Neural progenitor cell (in vitro differentiated cells): Measurements from ENCODE around the gene LRRC46. TPM values are rescaled to one million over a fixed set of nuclear protein-coding genes. Genes with fewer than 3 reads are reported as not detected.

Experiments used
- DNase-seq: peaks from one replicate; pipeline ENCODE4 v3.0.0-alpha.2; 2016; ENCODE audit warnings: low spot score
- H2AFZ ChIP-seq: fragments of 200-600 bp; sonication (generic); replicated peaks from 2 replicates; pipeline ENCODE4 v1.6.1; 2016; ENCODE audit warnings: antibody characterized with exemption
- H3F3A ChIP-seq: fragments of 200-600 bp; sonication (generic); 2 replicates; pipeline ENCODE4 v1.6.1; 2016; ENCODE audit warnings: antibody characterized with exemption, low read depth
- H3K27ac ChIP-seq: fragments of 200-600 bp; sonication (generic); 2 replicates; pipeline ENCODE4 v1.5.1; 2016; ENCODE audit warnings: mild to moderate bottlenecking
- H3K27me3 ChIP-seq: fragments of 200-600 bp; sonication (generic); 2 replicates; pipeline ENCODE4 v1.6.1; 2016; ENCODE audit warnings: mild to moderate bottlenecking, moderate library complexity
- H3K36me3 ChIP-seq: fragments of 200-600 bp; sonication (generic); 2 replicates; pipeline ENCODE4 v1.5.1; 2016
- H3K4me1 ChIP-seq: fragments of 200-600 bp; sonication (generic); 2 replicates; pipeline ENCODE4 v1.6.1; 2016; ENCODE audit warnings: mixed run types
- H3K4me2 ChIP-seq: fragments of 200-600 bp; sonication (generic); 2 replicates; pipeline ENCODE4 v1.6.1; 2016
- H3K4me3 ChIP-seq: fragments of 200-600 bp; sonication (generic); 2 replicates; pipeline ENCODE4 v1.5.1; 2016
- H3K79me2 ChIP-seq: fragments of 200-600 bp; sonication (generic); 2 replicates; pipeline ENCODE4 v1.6.1; 2016; ENCODE audit warnings: low read depth
- H3K9ac ChIP-seq: fragments of 200-600 bp; sonication (generic); 2 replicates; pipeline ENCODE4 v1.6.1; 2016
- H3K9me3 ChIP-seq: fragments of 200-600 bp; sonication (generic); 2 replicates; pipeline ENCODE4 v1.5.1; 2016; ENCODE audit warnings: low read depth
- H4K20me1 ChIP-seq: fragments of 200-600 bp; sonication (generic); 2 replicates; pipeline ENCODE4 v1.6.1; 2016; ENCODE audit warnings: low read depth
- H3K27ac Mint-ChIP-seq: 3 replicates; pipeline ENCODE4 v1.8.0; 2021; ENCODE audit warnings: mixed read lengths
- H3K27me3 Mint-ChIP-seq: 2 replicates; pipeline ENCODE4 v1.8.0; 2022; ENCODE audit warnings: low read depth, mild to moderate bottlenecking, inconsistent platforms, moderate library complexity, mixed read lengths; ENCODE audit not compliant: insufficient read depth
- H3K36me3 Mint-ChIP-seq: 3 replicates; pipeline ENCODE4 v1.8.0; 2021; ENCODE audit warnings: mixed read lengths
- H3K4me1 Mint-ChIP-seq: 3 replicates; pipeline ENCODE4 v1.8.0; 2021; ENCODE audit warnings: mixed read lengths
- H3K4me3 Mint-ChIP-seq: 3 replicates; pipeline ENCODE4 v1.8.0; 2021; ENCODE audit warnings: mild to moderate bottlenecking, moderate library complexity, mixed read lengths
- H3K9me3 Mint-ChIP-seq: 3 replicates; pipeline ENCODE4 v1.8.0; 2020; ENCODE audit warnings: mixed read lengths
- EZH2 ChIP-seq: fragments of 200-600 bp; sonication (generic); IDR thresholded peaks from 2 replicates; pipeline ENCODE4 v1.6.1; 2017; ENCODE audit warnings: antibody characterized with exemption, mild to moderate bottlenecking, moderate library complexity
- EZH2phosphoT487 ChIP-seq: fragments of 200-600 bp; sonication (generic); IDR thresholded peaks from 2 replicates; pipeline ENCODE4 v1.6.1; 2017; ENCODE audit warnings: antibody characterized with exemption
- total RNA-seq: library from RNA; depleted of rRNA; stranded (reverse); fragments of >200 nt; gene quantifications from 2 replicates; pipeline ENCODE4 v1.2.3, GENCODE V29; 2015; ENCODE audit warnings: low replicate concordance
- TF ChIP-seq, protein P1 (sequence below): fragments of 200-600 bp; sonication (generic); IDR thresholded peaks from 2 replicates; pipeline ENCODE4 v1.5.1; 2017; ENCODE audit warnings: antibody characterized with exemption, mild to moderate bottlenecking

Gene LRRC46
- total RNA-seq, 1 donor from 2014 or later: 0.06 TPM

DNA sequence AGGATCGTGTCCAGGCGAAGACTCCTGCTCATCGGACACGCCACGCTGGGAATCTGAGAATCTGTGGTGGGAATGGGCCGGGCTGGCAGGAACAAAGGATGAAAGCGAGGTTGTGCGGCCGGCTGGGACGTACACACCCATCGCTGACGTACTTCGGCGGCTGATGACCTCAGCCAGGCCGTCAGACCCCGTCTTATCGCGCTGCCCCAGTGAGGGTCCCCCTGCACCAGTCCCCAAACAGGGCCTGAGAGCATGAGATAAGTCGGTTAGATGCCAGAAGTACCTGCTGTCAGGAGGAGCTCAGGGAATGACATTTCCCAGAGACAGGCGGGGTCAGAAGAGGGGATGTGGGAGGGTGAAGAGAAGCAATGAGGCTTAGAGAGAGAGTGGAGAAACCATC, 35.5 kb downstream of the LRRC46 start:
- no peaks in the 10 kb centered on the region for H4K20me1 ChIP-seq
- TF ChIP-seq EZH2phosphoT487: no peak
- TF ChIP-seq, protein P1, sequence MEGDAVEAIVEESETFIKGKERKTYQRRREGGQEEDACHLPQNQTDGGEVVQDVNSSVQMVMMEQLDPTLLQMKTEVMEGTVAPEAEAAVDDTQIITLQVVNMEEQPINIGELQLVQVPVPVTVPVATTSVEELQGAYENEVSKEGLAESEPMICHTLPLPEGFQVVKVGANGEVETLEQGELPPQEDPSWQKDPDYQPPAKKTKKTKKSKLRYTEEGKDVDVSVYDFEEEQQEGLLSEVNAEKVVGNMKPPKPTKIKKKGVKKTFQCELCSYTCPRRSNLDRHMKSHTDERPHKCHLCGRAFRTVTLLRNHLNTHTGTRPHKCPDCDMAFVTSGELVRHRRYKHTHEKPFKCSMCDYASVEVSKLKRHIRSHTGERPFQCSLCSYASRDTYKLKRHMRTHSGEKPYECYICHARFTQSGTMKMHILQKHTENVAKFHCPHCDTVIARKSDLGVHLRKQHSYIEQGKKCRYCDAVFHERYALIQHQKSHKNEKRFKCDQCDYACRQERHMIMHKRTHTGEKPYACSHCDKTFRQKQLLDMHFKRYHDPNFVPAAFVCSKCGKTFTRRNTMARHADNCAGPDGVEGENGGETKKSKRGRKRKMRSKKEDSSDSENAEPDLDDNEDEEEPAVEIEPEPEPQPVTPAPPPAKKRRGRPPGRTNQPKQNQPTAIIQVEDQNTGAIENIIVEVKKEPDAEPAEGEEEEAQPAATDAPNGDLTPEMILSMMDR: no peak
- no peak for TF ChIP-seq EZH2
- H3K27me3 ChIP-seq: peaks cover 34% of the 10 kb centered on the region
- Mint-ChIP-seq H3K27ac (no peak overlapping the region), H3K4me3 (no peak overlapping the region), H3K27me3 (peaks cover 30% of the 10 kb centered on the region), H3K36me3 (no peaks in the 10 kb centered on the region), H3K4me1 (peaks cover 17% of the 10 kb centered on the region), H3K9me3 (no peaks in the 10 kb centered on the region)
- H3K27ac ChIP-seq: no peak overlapping the region
- peaks cover 10% of the 10 kb centered on the region for H3F3A ChIP-seq
- no peaks in the 10 kb centered on the region for H3K9me3 ChIP-seq
- no peak overlapping the region for H2AFZ ChIP-seq
- H3K4me1 ChIP-seq: peaks cover 19% of the 10 kb centered on the region
- DNase-seq: no peak
- H3K36me3 ChIP-seq: no peaks in the 10 kb centered on the region
- no peak overlapping the region for H3K4me3 ChIP-seq
- no peaks in the 10 kb centered on the region for H3K79me2 ChIP-seq
- H3K4me2 ChIP-seq: no peak overlapping the region
- H3K9ac ChIP-seq: no peak overlapping the region

DNA sequence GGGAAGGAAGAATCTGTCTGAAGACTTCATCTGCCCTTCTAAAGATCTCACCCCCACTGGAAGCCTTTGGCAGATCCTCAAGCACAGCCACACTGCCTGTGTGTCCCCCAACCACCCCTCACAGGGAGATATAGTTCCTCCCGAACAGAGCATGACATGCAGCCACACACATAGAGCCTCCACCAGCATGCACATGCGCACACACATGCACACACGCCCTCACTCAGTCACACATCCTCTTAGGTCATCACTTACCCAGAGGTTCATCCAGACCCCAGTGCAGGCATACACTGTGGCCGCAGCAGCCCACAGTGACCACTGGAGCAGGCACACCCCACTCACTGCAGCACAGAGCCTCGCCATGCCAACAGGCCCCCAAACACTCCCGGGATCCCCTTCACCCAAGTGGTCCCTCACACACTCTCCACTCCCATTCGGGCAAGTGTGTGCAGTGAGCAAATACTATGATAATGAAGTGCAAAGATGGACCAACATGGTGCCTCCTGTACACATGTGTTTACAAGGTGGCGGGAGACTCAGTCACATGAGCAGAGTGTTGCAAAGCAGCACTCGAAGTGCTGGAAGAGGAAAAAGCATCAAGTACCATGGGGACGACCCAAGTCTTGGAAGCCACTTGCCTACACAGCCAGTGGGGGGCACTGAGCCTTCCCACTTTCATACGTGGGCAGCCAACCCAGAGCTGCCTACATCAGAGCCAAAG, 36.5 kb downstream of the LRRC46 start:
- peaks cover 33% of the 10 kb centered on the region for H3K27me3 Mint-ChIP-seq
- Histone ChIP-seq H3K9ac (no peak overlapping the region), H3K27ac (no peak overlapping the region), H3K79me2 (no peaks in the 10 kb centered on the region), H3K4me1 (peaks cover 28% of the 10 kb centered on the region), H3K4me3 (no peak overlapping the region), H3K9me3 (no peaks in the 10 kb centered on the region), H3K27me3 (peaks cover 44% of the 10 kb centered on the region), H2AFZ (no peak overlapping the region), H3F3A (peaks cover 13% of the 10 kb centered on the region), H4K20me1 (no peaks in the 10 kb centered on the region), H3K36me3 (no peaks in the 10 kb centered on the region), H3K4me2 (no peak overlapping the region)
- H3K4me1 Mint-ChIP-seq: peaks cover 19% of the 10 kb centered on the region
- H3K27ac Mint-ChIP-seq: no peak overlapping the region
- H3K4me3 Mint-ChIP-seq: peak overlapping the region; percentile 19
- H3K36me3 Mint-ChIP-seq: no peaks in the 10 kb centered on the region
- no peak for DNase-seq
- H3K9me3 Mint-ChIP-seq: no peaks in the 10 kb centered on the region
- TF ChIP-seq, protein P1: no peak
- TF ChIP-seq EZH2phosphoT487: no peak
- TF ChIP-seq EZH2: no peak

DNA sequence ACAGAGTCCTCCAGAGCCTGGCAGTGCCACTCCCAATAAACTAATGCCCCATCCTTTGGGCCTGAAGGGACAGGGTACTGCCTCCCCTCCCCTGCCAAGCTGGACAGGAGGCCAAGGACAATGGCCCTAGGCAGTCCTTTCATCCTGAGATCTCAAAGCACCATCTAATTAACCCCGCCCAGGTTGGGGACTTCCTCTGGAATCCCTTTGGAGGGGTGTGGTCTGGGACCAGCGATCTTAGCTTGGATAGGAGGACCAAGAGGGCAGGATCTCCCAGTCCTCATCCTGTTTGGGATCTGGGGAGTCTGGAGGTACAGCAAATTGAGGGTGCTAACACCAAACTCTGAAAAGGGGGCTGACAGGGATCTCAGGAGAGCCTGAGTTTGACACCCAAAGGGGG, 37.6 kb downstream of the LRRC46 start:
- no peak overlapping the region for H3K27ac Mint-ChIP-seq
- peaks cover 32% of the 10 kb centered on the region for H3K4me1 ChIP-seq
- H4K20me1 ChIP-seq: no peaks in the 10 kb centered on the region
- no peaks in the 10 kb centered on the region for H3K9me3 Mint-ChIP-seq
- no peak overlapping the region for H2AFZ ChIP-seq
- H3K4me3 Mint-ChIP-seq: no peak overlapping the region
- H3K36me3 ChIP-seq: no peaks in the 10 kb centered on the region
- H3K27ac ChIP-seq: no peak overlapping the region
- DNase-seq: no peak
- H3K9ac ChIP-seq: no peak overlapping the region
- no peak overlapping the region for H3K4me3 ChIP-seq
- peaks cover 42% of the 10 kb centered on the region for H3K27me3 Mint-ChIP-seq
- H3K36me3 Mint-ChIP-seq: no peaks in the 10 kb centered on the region
- H3K4me2 ChIP-seq: no peak overlapping the region
- peaks cover 55% of the 10 kb centered on the region for H3K27me3 ChIP-seq
- TF ChIP-seq EZH2phosphoT487 (no peak), EZH2 (no peak)
- TF ChIP-seq, protein P1: no peak
- peaks cover 19% of the 10 kb centered on the region for H3F3A ChIP-seq
- no peaks in the 10 kb centered on the region for H3K79me2 ChIP-seq
- no peaks in the 10 kb centered on the region for H3K9me3 ChIP-seq
- H3K4me1 Mint-ChIP-seq: peaks cover 19% of the 10 kb centered on the region
